ENCODE results near the gene AGBL3. TPM values are rescaled to one million over a fixed set of nuclear protein-coding genes. Genes with fewer than 3 reads are reported as not detected.

The AGBL3 gene
- total and polyA plus RNA-seq, 4 donors: 0.67 to 3.1 (median 1.8) TPM

DNA sequence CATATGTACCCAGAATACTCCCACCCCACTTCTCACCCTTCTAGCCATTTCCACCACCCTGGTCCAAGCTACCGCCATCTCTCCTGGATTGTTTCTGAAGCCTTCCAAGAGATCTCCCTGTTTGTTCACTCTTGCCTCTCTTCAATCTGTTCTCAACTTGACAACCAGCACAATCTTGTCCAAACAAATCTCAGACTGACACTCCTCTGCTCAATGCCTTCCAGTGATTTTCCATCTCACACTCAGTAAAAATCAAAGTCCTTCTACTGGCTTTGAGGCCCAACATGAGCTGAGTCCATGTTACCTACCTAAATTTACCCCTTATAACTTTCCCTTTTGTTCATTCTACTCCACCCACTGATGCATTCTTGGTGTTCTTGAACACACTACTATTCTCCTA lies 128.3 kb downstream of the AGBL3 start:
- Histone ChIP-seq H3K27ac (ENCODE audit: low read depth in 1 of 2, low read length in 2 of 2) (no peak overlapping the region), H3K4me3 (ENCODE audit: low read depth in 1 of 3, low read length in 3 of 3) (no peak overlapping the region), H3K27me3 (ENCODE audit: control insufficient read depth in 4 of 4, insufficient read depth in 4 of 4, low read length in 3 of 4) (no peaks in the 10 kb centered on the region), H3K9me3 (ENCODE audit: control insufficient read depth in 4 of 4, low read length in 3 of 4) (no peaks in the 10 kb centered on the region), H3K9ac (ENCODE audit: low read depth in 1 of 2, low read length in 2 of 2) (no peak overlapping the region), H3K36me3 (ENCODE audit: control insufficient read depth in 4 of 4, insufficient read depth in 3 of 4, low read depth in 1 of 4, low read length in 3 of 4) (no peaks in the 10 kb centered on the region), H3K4me1 (ENCODE audit: control insufficient read depth in 4 of 4, insufficient read depth in 4 of 4, low read length in 3 of 4) (no peaks in the 10 kb centered on the region)
- TF ChIP-seq YY1 (IDR thresholded peaks at IDR 0.05) (no peak), FOXA2 (IDR thresholded peaks at IDR 0.05) (no peak), FOXA1 (IDR thresholded peaks at IDR 0.05) (no peak), RAD21 (IDR thresholded peaks at IDR 0.05) (no peak), NR2F2 (IDR thresholded peaks at IDR 0.05) (no peak), HNF4A (conservative IDR thresholded peaks at IDR 0.05) (no peak), RXRA (IDR thresholded peaks at IDR 0.05) (no peak), HNF4G (IDR thresholded peaks at IDR 0.05) (no peak), TAF1 (conservative IDR thresholded peaks at IDR 0.05) (no peak), GABPA (IDR thresholded peaks at IDR 0.05 in 1 of 2, conservative IDR thresholded peaks at IDR 0.05 in 1 of 2) (no peak), EGR1 (IDR thresholded peaks at IDR 0.05; ENCODE audit: low read depth in 2 of 2) (no peak), SP1 (IDR thresholded peaks at IDR 0.05) (no peak), JUND (IDR thresholded peaks at IDR 0.05) (no peak), REST (IDR thresholded peaks at IDR 0.05) (no peak)
- TF ChIP-seq, protein P1, sequence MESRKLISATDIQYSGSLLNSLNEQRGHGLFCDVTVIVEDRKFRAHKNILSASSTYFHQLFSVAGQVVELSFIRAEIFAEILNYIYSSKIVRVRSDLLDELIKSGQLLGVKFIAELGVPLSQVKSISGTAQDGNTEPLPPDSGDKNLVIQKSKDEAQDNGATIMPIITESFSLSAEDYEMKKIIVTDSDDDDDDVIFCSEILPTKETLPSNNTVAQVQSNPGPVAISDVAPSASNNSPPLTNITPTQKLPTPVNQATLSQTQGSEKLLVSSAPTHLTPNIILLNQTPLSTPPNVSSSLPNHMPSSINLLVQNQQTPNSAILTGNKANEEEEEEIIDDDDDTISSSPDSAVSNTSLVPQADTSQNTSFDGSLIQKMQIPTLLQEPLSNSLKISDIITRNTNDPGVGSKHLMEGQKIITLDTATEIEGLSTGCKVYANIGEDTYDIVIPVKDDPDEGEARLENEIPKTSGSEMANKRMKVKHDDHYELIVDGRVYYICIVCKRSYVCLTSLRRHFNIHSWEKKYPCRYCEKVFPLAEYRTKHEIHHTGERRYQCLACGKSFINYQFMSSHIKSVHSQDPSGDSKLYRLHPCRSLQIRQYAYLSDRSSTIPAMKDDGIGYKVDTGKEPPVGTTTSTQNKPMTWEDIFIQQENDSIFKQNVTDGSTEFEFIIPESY (IDR thresholded peaks at IDR 0.05): no peak
- TF ChIP-seq, protein P2, sequence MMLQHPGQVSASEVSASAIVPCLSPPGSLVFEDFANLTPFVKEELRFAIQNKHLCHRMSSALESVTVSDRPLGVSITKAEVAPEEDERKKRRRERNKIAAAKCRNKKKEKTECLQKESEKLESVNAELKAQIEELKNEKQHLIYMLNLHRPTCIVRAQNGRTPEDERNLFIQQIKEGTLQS (IDR thresholded peaks at IDR 0.05): no peak
- TF ChIP-seq, protein P3, sequence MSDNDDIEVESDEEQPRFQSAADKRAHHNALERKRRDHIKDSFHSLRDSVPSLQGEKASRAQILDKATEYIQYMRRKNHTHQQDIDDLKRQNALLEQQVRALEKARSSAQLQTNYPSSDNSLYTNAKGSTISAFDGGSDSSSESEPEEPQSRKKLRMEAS (IDR thresholded peaks at IDR 0.05): no peak
- TF ChIP-seq, protein P4, sequence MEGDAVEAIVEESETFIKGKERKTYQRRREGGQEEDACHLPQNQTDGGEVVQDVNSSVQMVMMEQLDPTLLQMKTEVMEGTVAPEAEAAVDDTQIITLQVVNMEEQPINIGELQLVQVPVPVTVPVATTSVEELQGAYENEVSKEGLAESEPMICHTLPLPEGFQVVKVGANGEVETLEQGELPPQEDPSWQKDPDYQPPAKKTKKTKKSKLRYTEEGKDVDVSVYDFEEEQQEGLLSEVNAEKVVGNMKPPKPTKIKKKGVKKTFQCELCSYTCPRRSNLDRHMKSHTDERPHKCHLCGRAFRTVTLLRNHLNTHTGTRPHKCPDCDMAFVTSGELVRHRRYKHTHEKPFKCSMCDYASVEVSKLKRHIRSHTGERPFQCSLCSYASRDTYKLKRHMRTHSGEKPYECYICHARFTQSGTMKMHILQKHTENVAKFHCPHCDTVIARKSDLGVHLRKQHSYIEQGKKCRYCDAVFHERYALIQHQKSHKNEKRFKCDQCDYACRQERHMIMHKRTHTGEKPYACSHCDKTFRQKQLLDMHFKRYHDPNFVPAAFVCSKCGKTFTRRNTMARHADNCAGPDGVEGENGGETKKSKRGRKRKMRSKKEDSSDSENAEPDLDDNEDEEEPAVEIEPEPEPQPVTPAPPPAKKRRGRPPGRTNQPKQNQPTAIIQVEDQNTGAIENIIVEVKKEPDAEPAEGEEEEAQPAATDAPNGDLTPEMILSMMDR (IDR thresholded peaks at IDR 0.05; ENCODE audit: low read depth, low read length, missing input control): no peak
- no peak for DNase-seq (ENCODE audit: low spot score)
- WGBS: 94% methylated on average over 1 of the region's 1 CpG

Measured in liver (tissue), 9 donors.